ENCODE data around the gene SH3D19.

DNA sequence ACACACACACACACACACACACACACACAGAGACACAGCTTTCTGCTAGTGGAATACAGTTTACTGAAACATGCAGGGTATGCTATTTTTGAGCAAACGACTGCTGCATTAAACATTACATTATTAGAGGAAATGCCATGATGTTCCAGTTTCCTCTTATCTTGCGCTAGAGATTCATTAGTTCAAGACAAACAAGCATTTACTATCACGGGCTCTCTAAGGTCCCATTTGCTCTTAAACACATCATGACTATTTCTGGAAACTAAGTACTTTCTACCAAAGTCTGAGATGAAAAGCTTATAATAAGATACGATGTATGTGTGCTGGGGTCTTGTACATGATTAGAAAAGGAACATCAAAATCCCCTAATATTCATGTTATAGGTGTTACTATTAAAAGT, 177.1 kb downstream of the SH3D19 start:
- no peak for TF ChIP-seq POLR2A (IDR thresholded peaks at IDR 0.05)
- TF ChIP-seq, protein P1, sequence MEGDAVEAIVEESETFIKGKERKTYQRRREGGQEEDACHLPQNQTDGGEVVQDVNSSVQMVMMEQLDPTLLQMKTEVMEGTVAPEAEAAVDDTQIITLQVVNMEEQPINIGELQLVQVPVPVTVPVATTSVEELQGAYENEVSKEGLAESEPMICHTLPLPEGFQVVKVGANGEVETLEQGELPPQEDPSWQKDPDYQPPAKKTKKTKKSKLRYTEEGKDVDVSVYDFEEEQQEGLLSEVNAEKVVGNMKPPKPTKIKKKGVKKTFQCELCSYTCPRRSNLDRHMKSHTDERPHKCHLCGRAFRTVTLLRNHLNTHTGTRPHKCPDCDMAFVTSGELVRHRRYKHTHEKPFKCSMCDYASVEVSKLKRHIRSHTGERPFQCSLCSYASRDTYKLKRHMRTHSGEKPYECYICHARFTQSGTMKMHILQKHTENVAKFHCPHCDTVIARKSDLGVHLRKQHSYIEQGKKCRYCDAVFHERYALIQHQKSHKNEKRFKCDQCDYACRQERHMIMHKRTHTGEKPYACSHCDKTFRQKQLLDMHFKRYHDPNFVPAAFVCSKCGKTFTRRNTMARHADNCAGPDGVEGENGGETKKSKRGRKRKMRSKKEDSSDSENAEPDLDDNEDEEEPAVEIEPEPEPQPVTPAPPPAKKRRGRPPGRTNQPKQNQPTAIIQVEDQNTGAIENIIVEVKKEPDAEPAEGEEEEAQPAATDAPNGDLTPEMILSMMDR (IDR thresholded peaks at IDR 0.05): no peak
